Thymus (tissue), 11 donors: Measurements from ENCODE around the gene SLC1A7. TPM values are rescaled to one million over a fixed set of nuclear protein-coding genes. Genes with fewer than 3 reads are reported as not detected.

Experiments
- DNase-seq, 9 donors: peaks; one replicate each; pipeline ENCODE4 v3.0.0-alpha.2; 2013; ENCODE audit warnings: low spot score in 9 of 9, low read depth in 6 of 9, missing footprints in 1 of 9
- H3K27ac ChIP-seq, 2 donors: one replicate each; pipeline ENCODE4 v1.5.1; 2013; ENCODE audit warnings: control low read depth in 1 of 2, low read depth in 1 of 2, low read length in 1 of 2, mild to moderate bottlenecking in 1 of 2, moderate library complexity in 1 of 2
- H3K27me3 ChIP-seq, 2 donors: one replicate each; pipeline ENCODE4 v1.5.1; 2013; ENCODE audit warnings: low read length in 1 of 2; ENCODE audit not compliant: control insufficient read depth in 2 of 2, insufficient read depth in 1 of 2
- H3K36me3 ChIP-seq, 2 donors: one replicate each; pipeline ENCODE4 v1.5.1; 2013; ENCODE audit warnings: low read length in 1 of 2, mild to moderate bottlenecking in 1 of 2, moderate library complexity in 1 of 2; ENCODE audit not compliant: control insufficient read depth in 2 of 2, insufficient read depth in 2 of 2
- H3K4me1 ChIP-seq, 2 donors: one replicate each; pipeline ENCODE4 v1.5.1; 2013; ENCODE audit warnings: low read length in 2 of 2; ENCODE audit not compliant: control insufficient read depth in 2 of 2, insufficient read depth in 2 of 2
- H3K4me3 ChIP-seq, 2 donors: one replicate each; pipeline ENCODE4 v1.5.1; 2013; ENCODE audit warnings: low read length in 2 of 2, control low read depth in 1 of 2, mild to moderate bottlenecking in 1 of 2
- H3K9me3 ChIP-seq, 2 donors: one replicate each; pipeline ENCODE4 v1.5.1; 2013; ENCODE audit warnings: low read length in 1 of 2, mild to moderate bottlenecking in 1 of 2; ENCODE audit not compliant: control insufficient read depth in 2 of 2, insufficient read depth in 1 of 2
- WGBS: extraction: QIAGEN DNeasy Blood & Tissue Kit; methylation state at CpG from one replicate; pipeline ENCODE4 v1.1.7; 2013; 5-methylcytosine and 5-hydroxymethylcytosine counted together
- polyA plus RNA-seq: library from polyadenylated mRNA; stranded (reverse); fragments of 200-250 nt; gene quantifications from one replicate; pipeline ENCODE4 v1.2.3, GENCODE V29; 2013
- total RNA-seq: library from RNA; stranded (reverse); fragments of 120-200 nt; gene quantifications from one replicate; pipeline ENCODE4 v1.2.4, GENCODE V29; 2013
- donor health status: healthy.

Gene SLC1A7
- total and polyA plus RNA-seq, 2 donors: under 0.01 to 0.07 TPM

DNA sequence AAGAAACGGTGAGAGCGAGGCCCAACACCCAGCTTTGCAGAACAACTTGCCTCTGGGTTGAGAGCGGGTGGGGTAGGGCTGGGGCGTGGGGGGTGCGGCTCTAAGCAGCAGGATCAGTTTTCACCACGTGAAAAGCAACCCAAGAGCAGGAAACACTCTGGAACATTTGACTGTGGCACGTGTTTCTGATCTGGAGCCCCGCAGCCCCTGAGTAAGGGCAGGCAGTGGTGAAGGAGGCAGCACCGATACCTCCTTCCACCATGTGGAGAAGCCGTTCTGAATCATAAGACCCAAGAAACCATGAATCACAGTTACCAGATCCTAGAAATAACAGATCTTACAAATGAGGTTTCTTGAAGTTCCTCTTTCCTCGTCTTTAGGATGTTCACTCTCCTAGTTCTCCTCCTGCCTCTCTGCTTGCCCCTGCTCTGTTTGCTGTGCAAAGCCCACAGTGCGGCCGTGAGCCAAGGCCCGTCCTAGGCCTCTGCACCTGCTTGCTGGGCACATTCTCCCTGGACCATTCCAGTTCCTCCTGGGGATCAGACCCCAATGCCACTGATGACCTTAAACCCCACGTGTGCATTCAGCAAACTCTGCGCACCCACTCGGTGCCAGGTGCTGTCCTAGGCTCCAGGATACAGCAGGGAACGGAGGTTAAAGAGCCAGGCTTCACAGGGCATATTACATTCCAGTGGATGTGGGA, 31.9 kb downstream of the SLC1A7 start:
- WGBS: 58% methylated on average over 18 of the region's 18 CpGs
- H3K27me3 ChIP-seq: peaks cover 0 to 2% of the 10 kb centered on the region in 2 donors
- H3K4me1 ChIP-seq: peaks cover 0 to 47% of the 10 kb centered on the region in 2 donors
- no peaks in the 10 kb centered on the region for H3K36me3 ChIP-seq
- no peak overlapping the region for H3K4me3 ChIP-seq
- peaks cover 0 to 6% of the 10 kb centered on the region in 2 donors for H3K9me3 ChIP-seq
- H3K27ac ChIP-seq: no peak overlapping the region
- DNase-seq: peak in 1 of 9 donors; percentile 25

- H3K36me3 ChIP-seq: no peaks in the 10 kb centered on the region
- no peak overlapping the region for H3K4me3 ChIP-seq
- no peak for DNase-seq
- peaks cover 0 to 2% of the 10 kb centered on the region in 2 donors for H3K27me3 ChIP-seq
- H3K27ac ChIP-seq: no peak overlapping the region
- H3K4me1 ChIP-seq: peaks cover 0 to 55% of the 10 kb centered on the region in 2 donors
- H3K9me3 ChIP-seq: peaks cover 0 to 6% of the 10 kb centered on the region in 2 donors
- WGBS: 93% methylated on average over 14 of the region's 14 CpGs
These were observed 33.5 kb downstream of the SLC1A7 start for GRCh38 chr1:53108646-53109580.

- WGBS: 36% methylated on average over 15 of the region's 15 CpGs
- peaks cover 0 to 6% of the 10 kb centered on the region in 2 donors for H3K9me3 ChIP-seq
- peaks cover 0 to 58% of the 10 kb centered on the region in 2 donors for H3K4me1 ChIP-seq
- no peaks in the 10 kb centered on the region for H3K36me3 ChIP-seq
- peaks cover 0 to 2% of the 10 kb centered on the region in 2 donors for H3K27me3 ChIP-seq
- H3K4me3 ChIP-seq: no peak overlapping the region
- H3K27ac ChIP-seq: peak overlapping the region in 1 of 2 donors; percentile 65
- peak in 4 of 9 donors; percentile 33 to 73 (median 44) for DNase-seq
These were observed 34.7 kb downstream of the SLC1A7 start for GRCh38 chr1:53107570-53108322.

- Histone ChIP-seq H3K4me3 (no peak overlapping the region), H3K27ac (peak overlapping the region in 1 of 2 donors; percentile 65), H3K4me1 (peaks cover 0 to 58% of the 10 kb centered on the region in 2 donors), H3K27me3 (peaks cover 0 to 2% of the 10 kb centered on the region in 2 donors), H3K36me3 (no peaks in the 10 kb centered on the region), H3K9me3 (peaks cover 0 to 7% of the 10 kb centered on the region in 2 donors)
- 93% methylated on average over 7 of the region's 7 CpGs for WGBS
- no peak for DNase-seq
These were observed 35.3 kb downstream of the SLC1A7 start for GRCh38 chr1:53107090-53107489.

DNA sequence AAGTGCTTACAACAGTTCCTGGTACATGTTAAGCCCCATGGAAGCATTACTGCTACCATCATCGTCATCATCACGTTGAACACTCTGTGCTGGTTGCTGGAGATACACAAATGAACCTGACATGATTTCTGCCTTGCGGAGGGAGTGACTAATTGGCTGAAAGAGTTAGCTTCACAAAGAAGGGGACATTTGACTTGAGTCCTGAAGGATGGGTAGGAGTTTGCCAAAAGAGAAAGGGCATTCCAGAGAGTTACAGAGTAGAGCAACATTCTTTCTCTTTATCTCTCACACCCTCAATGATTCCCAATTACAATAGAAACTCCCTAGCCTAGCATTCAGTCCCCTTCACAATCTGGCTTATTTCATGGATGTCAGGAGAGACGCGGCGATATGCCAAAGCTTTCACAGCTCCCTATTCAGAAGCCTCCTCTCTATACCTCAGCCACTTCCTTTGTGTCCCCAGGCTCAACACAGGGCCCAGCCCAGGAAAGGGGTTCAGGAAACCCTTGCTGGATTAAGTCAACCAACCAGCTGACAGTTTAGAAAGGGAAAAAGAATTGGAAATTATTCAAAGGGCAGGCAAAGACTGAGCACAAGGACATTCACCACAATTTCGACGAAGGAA, 38.0 kb downstream of the SLC1A7 start:
- H3K27me3 ChIP-seq: no peaks in the 10 kb centered on the region
- WGBS: 76% methylated on average over 8 of the region's 8 CpGs
- H3K4me3 ChIP-seq: no peak overlapping the region
- H3K27ac ChIP-seq: no peak overlapping the region
- peaks cover 0 to 38% of the 10 kb centered on the region in 2 donors for H3K4me1 ChIP-seq
- no peak for DNase-seq
- peaks cover 5 to 28% of the 10 kb centered on the region in 2 donors for H3K9me3 ChIP-seq
- H3K36me3 ChIP-seq: no peaks in the 10 kb centered on the region

- no peaks in the 10 kb centered on the region for H3K27me3 ChIP-seq
- no peak overlapping the region for H3K27ac ChIP-seq
- no peak for DNase-seq
- no peaks in the 10 kb centered on the region for H3K4me1 ChIP-seq
- H3K9me3 ChIP-seq: peaks cover 1 to 47% of the 10 kb centered on the region in 2 donors
- 85% methylated on average over 13 of the region's 13 CpGs for WGBS
- no peaks in the 10 kb centered on the region for H3K36me3 ChIP-seq
- H3K4me3 ChIP-seq: no peak overlapping the region
These were observed 47.9 kb downstream of the SLC1A7 start for GRCh38 chr1:53094533-53094919.

- Histone ChIP-seq H3K4me3 (no peak overlapping the region), H3K4me1 (no peaks in the 10 kb centered on the region), H3K9me3 (peaks cover 1 to 41% of the 10 kb centered on the region in 2 donors), H3K27me3 (no peaks in the 10 kb centered on the region), H3K36me3 (no peaks in the 10 kb centered on the region), H3K27ac (no peak overlapping the region)
- 93% methylated on average over 20 of the region's 20 CpGs for WGBS
- no peak for DNase-seq
These were observed 48.5 kb downstream of the SLC1A7 start for GRCh38 chr1:53093778-53094532.

GRCh38 chr1:53093451-53093754, 49.0 kb downstream of the SLC1A7 start:
- WGBS: 97% methylated on average over 8 of the region's 8 CpGs
- peaks cover 0 to 36% of the 10 kb centered on the region in 2 donors for H3K9me3 ChIP-seq

More at GRCh38 chr1:53093451-53093754, 49.0 kb downstream of the SLC1A7 start:
- no peak overlapping the region for H3K27ac ChIP-seq
- H3K27me3 ChIP-seq: no peaks in the 10 kb centered on the region
- no peaks in the 10 kb centered on the region for H3K36me3 ChIP-seq
- H3K4me1 ChIP-seq: no peaks in the 10 kb centered on the region
- no peak for DNase-seq
- H3K4me3 ChIP-seq: no peak overlapping the region
